Measurements from ENCODE around the gene TDRD5.

The TDRD5 gene, protein sequence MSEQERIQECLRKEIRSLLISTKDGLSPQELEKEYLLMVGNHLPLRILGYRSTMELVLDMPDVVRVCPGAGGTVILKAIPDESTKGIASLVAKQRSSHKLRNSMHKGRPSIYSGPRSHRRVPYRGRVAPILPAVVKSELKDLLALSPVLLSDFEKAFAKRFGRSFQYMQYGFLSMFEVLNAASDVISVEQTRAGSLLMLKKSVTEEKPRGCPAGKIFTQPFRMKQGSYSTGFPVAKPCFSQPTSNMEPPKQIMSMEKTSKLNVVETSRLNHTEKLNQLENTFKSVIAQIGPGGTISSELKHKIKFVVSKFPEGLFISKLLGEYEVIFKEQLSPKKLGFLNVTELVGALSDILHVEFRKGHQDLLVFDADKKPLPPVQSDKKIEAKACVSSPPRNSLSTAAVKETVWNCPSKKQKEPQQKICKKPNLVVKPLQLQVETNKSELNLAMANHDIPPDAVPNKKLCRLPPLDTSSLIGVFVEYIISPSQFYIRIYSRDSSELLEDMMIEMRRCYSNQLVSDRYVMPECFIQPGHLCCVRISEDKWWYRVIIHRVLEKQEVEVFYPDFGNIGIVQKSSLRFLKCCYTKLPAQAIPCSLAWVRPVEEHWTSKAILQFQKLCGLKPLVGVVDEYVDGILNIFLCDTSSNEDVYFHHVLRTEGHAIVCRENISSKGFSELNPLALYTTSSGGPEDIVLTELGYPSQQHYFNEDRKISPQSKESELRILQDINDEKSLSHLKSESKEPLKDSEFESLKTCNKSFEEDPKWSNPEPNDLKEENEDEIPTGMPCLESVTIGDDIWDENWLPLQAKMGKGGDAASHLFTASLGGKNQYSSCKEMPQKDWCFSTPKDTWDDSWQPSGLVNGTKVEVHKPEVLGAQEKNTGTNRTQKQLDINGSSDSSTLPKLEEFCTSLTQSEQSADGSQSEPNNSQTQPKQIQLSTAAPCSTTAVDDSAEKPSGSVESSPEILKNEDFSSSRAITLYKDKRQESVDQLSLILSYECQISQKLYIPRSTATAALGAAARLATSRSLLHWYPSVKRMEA

DNA sequence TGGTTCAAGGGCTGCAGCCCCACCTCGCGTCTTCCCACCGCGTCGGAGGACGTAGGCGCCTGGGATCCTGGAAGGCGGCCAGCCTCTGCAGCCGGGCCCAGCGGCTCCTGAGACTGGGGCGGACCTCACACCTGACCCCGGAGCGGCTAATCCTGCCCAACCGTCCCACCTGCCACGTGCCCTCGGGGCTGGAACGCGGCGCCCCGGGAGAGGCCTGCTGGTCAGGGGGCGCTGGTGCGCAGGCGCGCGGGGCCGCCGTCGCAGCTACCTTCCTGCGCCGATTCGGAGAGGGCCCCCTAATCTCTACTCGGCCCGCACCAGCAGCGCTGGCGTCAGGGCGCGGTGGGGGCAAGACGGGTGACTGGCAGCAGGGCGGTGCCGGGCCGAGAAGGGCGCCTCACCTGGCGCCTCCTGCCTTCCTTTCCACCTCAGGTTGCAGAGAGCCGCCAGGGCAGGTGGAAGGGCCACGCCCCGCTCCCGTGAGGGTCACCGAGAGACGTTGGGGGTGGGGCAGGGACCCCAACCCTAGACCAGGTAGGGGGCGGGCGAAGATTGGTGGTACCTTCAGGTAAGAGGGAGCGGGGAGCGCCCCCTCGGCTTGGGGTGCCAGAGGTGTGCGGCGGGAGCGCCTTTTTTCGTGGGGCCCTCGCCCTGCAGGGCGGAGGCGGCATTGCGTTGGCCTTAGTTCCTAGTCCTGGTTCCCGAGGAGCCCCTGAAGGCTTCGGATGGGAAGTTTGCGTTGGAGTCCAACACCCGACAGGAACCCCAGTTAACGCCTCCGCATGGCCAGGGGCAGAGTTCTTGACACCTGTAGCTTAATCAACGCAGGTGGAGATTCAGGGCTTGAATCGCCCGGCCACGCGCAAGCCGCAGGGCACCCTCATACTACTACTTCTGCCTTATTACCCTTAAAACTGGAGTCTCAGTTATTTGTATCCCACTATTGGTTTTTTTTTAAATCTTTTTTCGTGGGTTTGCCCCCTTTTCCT, at the start of gene TDRD5:
Gene TDRD5, plus strand, starts transcription at position 241 of the 989 bp plus-strand sequence. CDS start 784 bp downstream, outside the sequence.
- DNase-seq (ENCODE audit: low read depth in 1 of 2, low spot score in 1 of 2) = no peak

DNA sequence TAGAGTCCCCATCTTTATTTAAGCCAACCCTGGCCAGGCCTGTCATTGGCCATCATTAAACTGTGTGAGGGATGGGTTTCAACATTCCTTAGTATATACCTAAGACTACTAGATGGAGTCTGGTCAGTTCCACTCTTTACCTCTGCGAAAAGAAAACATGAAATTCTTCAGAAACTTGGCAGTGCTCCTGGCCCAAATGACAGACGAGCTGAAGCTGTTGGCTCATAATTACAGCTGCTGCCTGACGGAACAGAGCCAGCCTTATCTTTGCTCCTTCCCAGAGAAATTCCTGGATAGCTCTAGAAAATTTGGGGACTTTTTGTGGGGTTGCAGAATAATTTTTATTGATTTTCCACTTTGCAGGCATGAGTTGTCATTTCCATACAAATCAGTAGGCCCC, 46.3 kb upstream of the TDRD5 start:
- DNase-seq (ENCODE audit: low read depth in 1 of 2, low spot score in 1 of 2) = no peak

DNA sequence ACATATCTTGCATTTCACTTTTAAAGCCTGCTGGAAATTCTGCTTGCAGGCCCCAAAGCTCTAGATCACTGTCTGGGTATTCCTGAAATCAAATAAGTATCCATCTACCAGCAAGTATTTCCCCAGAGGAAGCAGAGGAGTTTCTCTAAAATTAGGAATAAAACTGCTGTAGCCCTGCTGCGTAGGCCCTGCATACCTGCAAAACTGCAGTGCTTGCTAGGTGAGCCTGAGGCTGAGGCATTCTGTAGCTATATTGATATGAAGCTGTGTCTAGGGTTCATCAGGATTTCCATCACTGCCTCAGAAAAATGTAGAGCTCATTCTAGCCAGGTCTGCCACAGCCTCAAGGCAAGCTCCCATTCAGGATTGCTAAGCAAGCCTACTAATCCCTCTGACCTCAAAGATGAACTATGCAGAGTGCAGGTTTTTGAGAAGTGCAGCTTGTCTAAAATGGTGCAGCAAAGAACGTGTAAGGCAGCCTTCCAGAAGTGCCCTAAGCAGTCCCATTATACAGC, 44.6 kb upstream of the TDRD5 start:
- DNase-seq (ENCODE audit: low read depth in 1 of 2, low spot score in 1 of 2) = no peak

DNA sequence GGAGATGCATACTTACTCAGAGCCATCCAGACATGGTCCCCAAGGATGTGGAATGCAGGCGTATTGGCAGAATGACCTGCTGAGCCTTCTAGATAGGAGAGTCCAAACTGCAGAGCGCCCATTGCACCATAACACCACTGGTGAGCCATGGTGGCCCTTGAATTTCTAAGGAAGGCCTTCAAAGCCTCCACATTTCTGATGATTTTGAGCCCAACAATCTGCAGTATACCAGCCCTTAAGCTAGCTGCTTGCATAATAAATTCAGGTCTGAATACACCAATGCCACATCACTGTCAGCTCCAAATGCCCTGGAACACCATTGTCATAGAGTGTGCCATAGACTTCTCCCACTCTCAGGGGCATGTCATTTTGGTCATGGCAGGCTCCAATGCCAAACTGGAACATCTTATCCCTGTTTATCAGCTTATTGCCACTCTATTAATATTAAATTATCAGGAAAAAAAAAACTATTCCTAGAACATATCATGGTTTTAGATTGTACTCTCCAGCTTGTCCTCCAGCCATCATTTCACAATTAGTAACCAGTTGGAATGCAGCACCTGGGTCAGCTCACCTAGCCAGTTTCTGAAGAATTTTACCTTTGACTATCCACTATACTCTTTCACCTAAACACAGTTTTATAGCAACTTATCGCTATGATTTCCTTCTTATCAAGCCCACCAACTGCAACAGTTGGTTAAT, 42.8 kb upstream of the TDRD5 start:
- DNase-seq (ENCODE audit: low read depth in 1 of 2, low spot score in 1 of 2) = no peak

DNA sequence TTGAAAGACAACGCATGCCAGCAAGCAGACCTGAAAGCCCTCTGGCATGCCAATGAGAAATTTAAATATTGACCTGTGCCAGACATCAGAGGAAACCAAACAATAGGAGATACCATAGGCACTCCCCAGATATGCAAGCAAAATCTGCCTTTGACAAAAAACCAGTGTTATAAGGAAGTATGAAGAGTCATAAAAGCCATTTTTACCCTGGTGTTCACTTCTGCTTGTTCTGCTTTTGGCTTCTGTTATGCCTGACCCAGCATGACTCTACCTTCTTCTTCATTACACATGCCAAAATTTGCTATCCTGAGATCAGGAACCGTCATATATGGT, 42.3 kb upstream of the TDRD5 start:
- no peak for DNase-seq (ENCODE audit: low read depth in 1 of 2, low spot score in 1 of 2)

DNA sequence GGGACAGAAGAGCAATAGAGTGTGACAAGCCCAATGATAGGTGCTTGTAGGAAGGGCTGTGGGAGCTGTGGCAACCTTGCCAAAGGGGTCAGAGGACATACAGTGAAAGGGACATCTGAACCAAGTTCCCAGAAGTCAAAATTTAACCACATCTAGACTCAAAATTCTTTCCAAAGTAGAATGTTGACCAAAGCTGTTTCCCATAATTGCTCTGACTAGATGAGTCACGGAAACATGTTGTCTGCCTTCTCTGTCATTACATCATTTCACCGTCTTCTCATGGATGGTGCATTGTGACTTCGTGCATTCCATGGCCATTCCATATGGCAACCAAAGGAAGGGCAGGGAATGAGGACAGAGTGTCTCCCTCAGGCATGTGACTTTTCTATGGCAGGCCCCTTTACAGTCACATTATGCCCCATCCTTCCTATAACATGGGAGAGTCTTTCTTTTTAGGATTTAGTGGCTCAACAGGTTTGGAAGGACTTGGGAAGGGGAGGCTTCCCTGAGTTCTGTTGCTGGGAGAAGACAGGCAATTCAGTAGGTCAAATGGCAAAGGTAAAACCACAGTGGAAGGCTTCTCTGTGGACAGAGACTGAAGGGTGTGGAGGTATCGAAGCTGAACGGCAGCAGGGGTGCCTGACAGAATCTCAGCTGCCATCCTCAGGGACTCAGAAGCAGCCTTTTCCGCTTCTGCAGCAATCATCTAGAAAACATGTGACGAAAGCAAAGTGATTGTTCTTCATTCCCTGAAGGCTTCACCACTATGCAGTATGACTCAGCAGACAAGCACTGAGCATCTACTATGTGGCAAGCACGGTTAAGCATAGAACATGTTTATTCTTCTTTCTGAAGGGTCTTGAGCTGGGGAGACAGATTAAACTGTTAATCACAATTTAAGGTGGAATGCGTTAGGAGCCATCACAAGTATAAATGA, 40.6 kb upstream of the TDRD5 start:
- no peak for DNase-seq (ENCODE audit: low read depth in 1 of 2, low spot score in 1 of 2)

DNA sequence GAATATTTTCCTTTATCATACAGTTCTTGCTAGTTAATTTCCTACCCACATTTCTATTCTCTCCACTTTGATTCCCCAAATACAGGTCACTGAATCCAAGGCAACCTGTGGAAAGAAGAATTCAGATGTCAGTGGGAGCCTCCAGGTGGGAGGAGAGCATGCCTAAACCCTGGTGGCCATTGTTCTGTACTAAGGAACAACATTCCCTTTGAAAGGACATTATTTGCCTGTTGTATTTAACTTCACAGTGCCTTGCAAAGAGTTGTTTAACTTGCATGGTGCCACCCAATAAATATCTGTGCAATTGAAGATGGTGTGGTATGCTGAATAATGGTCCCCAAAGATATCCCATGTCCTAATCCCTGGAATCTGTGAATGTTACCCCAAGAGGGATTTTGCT, 37.2 kb upstream of the TDRD5 start:
- DNase-seq (ENCODE audit: low read depth in 1 of 2, low spot score in 1 of 2) = no peak

DNA sequence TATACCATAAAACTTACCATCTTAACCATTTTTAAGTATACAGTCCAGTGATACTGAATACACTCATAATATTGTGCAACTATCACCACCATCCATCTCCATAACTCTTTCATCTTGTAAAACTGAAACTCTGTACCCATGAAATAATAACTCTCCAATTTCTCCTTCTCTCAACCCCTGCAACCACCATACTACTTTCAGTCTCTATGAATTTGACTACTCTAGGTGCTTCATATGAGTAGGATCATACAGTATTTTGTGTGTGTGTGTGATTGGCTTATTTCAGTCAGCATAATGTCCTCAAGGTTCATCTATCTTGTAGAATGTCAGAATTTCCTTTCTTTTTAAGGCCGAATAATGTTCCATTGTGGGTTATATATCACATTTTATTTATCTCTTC, 33.6 kb upstream of the TDRD5 start:
- DNase-seq (ENCODE audit: low read depth in 1 of 2, low spot score in 1 of 2) = no peak

DNA sequence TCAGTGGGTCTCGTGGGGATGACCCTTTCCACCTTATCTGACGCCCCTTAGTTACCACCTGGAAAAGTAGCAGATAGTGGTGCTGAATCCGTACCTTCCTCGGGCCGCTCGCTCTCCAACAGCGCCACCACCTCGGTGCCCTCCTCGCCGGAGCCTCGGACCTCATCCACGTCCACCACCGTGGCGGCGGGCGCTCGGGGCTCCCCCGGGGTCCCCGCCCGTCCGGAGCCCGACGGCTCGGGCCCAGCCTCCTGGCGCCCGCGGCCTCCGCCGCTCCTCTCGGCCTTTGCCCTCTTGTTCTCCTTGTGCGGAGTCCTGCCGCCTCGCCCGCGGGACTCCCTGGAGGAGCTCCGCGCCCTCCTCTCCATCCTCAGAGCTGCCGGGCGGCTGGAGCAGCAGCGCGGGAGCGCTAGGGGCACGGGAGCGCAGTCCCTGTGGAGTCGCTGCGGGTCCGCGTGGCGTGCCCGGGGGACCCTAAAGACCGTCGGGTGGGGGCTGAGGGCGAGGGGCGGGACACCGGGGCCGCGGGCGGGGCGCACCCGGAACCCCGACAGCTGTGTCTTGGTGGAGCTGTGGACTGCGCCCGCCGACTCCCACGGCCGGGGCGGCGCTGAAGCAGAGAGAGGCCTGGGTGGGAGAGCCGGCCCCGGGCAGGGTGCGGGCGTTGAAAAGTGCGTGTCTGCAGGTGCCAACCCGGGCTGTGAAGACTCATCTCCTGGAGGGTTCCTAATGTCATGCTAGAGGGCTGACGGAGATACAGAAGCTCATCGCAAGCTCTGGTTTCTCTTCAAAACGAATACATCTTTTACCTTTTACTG, 15.9 kb upstream of the TDRD5 start, which contains the start of gene NPHS2:
Gene NPHS2, minus strand, starts transcription at position 452 of the 818 bp plus-strand sequence. Its CDS starts 84 bp downstream, at position 368.
- no peak for DNase-seq (ENCODE audit: low read depth in 1 of 2, low spot score in 1 of 2)

DNA sequence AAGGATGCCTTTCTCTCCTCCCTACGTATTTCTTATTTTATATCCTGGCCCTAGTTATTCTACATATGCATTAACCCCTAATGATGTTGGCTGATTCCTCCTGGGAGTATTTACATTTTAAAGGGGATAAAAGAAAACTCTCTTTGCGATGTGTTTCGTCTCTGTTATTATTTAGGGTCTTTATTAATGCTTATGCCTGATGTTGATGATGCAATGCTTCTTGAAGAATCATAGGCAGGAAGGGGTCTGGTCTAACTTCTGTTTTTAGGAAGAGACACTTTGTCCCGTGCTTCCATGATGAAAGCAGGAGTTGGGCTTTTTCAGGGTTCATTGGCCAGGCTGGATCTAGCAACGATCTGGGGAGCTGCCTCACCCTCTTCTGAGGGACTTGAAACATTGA, 15.1 kb upstream of the TDRD5 start:
- DNase-seq (ENCODE audit: low read depth in 1 of 2, low spot score in 1 of 2) = no peak

DNA sequence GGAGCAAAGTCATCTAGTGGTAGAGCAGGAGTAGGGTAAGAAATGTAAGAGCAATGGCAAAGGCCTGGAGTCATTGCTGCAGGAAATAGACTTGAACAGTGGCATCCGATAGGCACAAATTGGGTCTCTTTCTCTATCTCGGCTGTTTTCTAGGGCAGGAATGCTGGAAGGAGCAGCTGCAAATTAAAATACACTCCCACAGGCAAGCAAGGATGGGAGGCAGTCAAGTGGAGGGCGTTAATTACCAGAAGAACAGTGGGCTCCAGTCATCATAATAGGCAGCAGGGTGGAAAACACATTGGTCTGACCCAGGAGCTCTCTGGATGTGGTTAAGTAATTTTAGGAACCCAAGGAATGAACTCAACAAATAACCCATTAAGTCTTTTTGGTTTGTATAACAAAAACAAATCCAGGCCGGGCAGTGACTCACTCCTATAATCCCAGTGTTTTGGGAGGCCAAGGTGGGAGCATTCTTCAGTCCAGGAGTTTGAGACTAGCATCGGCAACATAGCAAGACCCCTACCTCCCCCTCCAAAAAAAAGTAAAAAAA, 7.8 kb upstream of the TDRD5 start:
- DNase-seq (ENCODE audit: low read depth in 1 of 2, low spot score in 1 of 2) = no peak

DNA sequence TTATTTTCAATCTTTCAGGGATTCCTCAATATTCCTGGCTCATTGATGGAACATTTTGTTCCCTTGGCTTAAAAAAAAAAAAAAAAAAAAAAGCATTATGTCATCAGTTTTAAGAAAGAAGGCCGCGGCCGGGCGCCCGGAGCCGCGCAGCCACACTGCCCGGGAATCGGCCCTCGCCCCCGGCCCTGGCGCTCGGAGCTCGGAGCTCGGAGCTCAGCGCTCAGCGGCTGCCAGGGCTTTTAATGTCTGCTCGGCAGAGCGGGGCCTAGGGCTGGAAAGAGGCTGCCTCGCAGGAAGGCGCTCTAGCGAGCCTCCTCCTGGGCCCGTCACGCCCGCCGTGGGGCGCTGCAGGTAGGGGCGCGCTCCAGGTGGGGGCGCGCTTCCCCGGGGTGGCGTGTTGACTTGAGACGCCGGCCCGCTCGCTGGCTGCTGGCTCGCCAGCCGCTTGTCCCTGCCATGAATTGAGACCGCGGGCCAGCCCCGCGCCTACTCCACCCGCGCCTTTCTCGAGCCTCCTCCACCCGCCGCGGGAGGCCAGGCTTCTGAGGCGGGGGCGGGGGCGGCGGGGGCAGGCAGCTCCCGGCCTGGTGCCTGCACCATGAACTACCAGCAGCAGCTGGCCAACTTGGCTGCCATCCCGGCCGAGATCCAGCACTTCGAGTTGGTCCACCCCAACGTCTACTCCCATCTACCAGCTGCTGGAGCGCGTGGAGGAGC, 5.4 kb upstream of the TDRD5 start:
- DNase-seq (ENCODE audit: low read depth in 1 of 2, low spot score in 1 of 2) = no peak

DNA sequence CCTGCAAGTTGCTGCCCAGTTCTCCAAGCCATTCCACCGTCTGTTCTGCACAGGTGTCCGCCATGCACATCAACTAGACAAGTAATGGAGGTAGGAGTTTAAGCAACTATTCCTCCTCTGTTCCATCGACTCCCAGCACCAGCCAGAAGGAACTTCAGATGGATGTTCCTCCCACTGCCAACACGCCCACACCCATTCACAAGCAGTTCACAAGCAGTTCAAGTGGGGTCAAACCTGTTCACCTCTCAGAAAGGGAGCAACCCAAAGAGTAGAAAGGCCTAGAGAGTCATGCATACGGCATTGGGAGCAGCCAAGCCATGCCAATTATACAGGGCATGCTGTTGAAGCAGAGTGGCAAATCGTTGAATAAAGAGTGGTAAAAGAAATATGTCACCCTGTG, 4.3 kb upstream of the TDRD5 start:
- no peak for DNase-seq (ENCODE audit: low read depth in 1 of 2, low spot score in 1 of 2)

DNA sequence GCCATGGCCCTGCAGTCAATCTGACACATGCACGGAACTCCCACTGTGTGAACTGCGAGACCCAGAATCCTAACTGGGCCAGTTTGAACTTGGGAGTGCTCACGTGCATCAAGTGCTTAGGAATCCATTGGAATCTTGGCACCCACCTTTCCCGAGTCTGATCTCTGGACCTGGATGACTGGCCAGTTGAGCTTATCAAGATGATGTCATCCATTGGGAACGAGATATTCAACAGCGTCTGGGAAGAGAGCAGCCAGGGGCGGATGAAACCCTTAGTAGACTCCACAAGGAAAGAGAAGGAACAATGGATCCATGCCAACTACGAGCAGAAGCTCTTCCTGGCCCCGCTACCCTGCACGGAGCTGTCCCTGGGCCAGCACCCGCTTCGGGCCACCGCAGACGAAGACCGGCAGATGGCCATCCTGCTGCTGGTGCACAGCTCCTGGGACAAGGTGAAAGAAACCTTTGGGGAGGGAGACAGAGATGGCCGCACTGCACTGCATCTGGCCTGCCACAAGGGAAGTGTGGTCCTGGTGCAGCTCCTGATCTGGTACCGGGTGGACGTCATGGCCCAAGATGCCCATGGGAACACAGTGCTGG, 3.1 kb upstream of the TDRD5 start:
- DNase-seq (ENCODE audit: low read depth in 1 of 2, low spot score in 1 of 2) = no peak

DNA sequence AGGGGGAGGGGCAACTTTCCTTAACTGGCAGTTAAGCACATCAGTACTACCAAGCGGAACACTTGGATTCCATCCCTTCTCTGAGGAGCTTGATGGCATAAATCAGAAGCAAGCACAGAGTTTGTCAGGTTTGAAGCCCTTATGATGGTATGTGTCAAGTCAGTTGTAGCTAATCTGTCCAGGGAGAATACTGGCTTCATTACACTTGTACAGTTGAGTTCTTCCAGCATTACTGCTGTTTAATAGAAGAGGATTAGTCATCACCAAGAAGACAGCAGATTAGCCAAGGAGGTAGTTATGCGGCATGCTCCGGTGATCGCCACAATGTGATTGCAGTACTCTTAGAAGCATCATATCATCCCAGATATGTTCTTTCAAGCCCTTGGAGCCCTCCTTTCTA, 2.1 kb upstream of the TDRD5 start:
- no peak for DNase-seq (ENCODE audit: low read depth in 1 of 2, low spot score in 1 of 2)

DNA sequence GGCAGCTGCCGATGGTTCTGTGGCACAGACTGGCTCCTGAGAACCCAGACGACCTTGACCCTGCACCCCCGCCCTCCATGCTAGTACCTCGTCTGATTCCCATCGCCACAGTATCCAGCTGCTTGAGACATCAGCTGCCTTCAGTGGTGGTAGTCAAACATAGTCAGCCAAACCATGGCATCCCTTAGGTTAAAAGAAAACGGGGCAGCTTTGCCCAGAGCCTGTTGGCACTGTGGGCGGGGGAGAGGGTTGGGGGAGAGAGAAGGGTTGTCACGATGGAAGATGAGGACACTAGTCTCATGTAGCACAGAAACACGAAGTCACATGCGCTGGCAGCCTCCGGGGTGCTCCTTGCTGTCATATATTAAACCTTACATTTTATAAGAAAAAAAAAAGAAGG, 961 bp upstream of the TDRD5 start:
- DNase-seq (ENCODE audit: low read depth in 1 of 2, low spot score in 1 of 2) = no peak

DNA sequence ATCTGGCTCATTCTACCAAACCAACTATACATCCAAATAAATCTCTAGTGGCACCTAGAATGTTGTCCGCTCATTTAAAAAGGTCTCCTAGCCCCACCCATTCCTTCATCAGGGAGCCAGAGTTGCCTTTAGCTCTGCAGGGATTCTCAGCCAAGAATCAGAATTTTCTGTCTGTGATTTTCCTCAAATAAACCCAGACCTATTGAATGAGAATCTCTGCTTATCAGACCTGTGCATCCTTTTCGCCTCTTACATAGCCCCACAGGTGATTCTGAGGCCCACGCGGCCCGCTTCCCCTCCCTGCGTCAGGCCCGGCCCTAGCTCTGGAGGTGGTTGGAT, 410 bp upstream of the TDRD5 start:
- DNase-seq (ENCODE audit: low read depth in 1 of 2, low spot score in 1 of 2) = no peak
